Thyroid gland (tissue), 4 donors: ENCODE measurements around the gene ERMARD. TPM values are rescaled to one million over a fixed set of nuclear protein-coding genes. Genes with fewer than 3 reads are reported as not detected.

Experiments
- DNase-seq, 2 donors: peaks; one replicate each; pipeline ENCODE4 v3.0.0-alpha.2; 2019
- H3K27ac ChIP-seq, 3 donors: fragments of 200-600 bp; sonication (generic); 1 replicate in 2 of 3; 2 replicates in 1 of 3; pipeline ENCODE4 v1.5.1; 2016 to 2019; ENCODE audit warnings: mild to moderate bottlenecking in 1 of 3, moderate library complexity in 1 of 3
- H3K27me3 ChIP-seq: fragments of 200-600 bp; sonication (generic); one replicate; pipeline ENCODE4 v1.5.1; 2019
- H3K36me3 ChIP-seq, 2 donors: fragments of 200-600 bp; sonication (generic); one replicate each; pipeline ENCODE4 v1.5.1; 2016 to 2019
- H3K4me1 ChIP-seq, 2 donors: fragments of 200-600 bp; sonication (generic); one replicate each; pipeline ENCODE4 v1.5.1; 2017 to 2019
- H3K4me3 ChIP-seq, 3 donors: fragments of 200-600 bp; sonication (generic); replicated peaks in 1 of 3; 1 replicate in 2 of 3; 2 replicates in 1 of 3; pipeline ENCODE4 v1.5.1; 2016; ENCODE audit warnings: mild to moderate bottlenecking in 1 of 3
- H3K9me3 ChIP-seq: fragments of 200-600 bp; sonication (generic); one replicate; pipeline ENCODE4 v1.5.1; 2017
- POLR2A ChIP-seq, 2 donors: fragments of 450-650 bp; IDR thresholded peaks; one replicate each; pipeline ENCODE4 v1.6.1; 2017; ENCODE audit warnings: antibody characterized with exemption in 2 of 2, mild to moderate bottlenecking in 2 of 2, moderate library complexity in 1 of 2
- WGBS, 2 donors: methylation state at CpG; one replicate each; pipeline ENCODE4 v1.1.5; 2017; 5-methylcytosine and 5-hydroxymethylcytosine counted together
- intact Hi-C: fragments of 100-400 bp; cut with DNase I; formaldehyde crosslinking; loops from one replicate; pipeline ENCODE4 v1.15.1; 2023
- total RNA-seq, 4 donors: library from RNA; depleted of rRNA; stranded (reverse); fragments of >200 nt; gene quantifications; one replicate each; pipeline ENCODE4 v1.2.3, GENCODE V29; 2016
- TF ChIP-seq, protein P1 (sequence below), 6 experiments: fragments of 200-600 bp in 3 of 6; fragments of 450-650 bp in 3 of 6; sonication (generic) in 3 of 6; IDR thresholded peaks; one replicate each; pipeline ENCODE4 v1.5.1; 2016 to 2019; ENCODE audit warnings: antibody characterized with exemption in 6 of 6, mild to moderate bottlenecking in 2 of 6, inconsistent platforms in 1 of 6, moderate library complexity in 1 of 6

Gene ERMARD
- total RNA-seq, 4 donors from 2014 or later, result 29.4 to 49.8 (median 32.0) TPM

DNA sequence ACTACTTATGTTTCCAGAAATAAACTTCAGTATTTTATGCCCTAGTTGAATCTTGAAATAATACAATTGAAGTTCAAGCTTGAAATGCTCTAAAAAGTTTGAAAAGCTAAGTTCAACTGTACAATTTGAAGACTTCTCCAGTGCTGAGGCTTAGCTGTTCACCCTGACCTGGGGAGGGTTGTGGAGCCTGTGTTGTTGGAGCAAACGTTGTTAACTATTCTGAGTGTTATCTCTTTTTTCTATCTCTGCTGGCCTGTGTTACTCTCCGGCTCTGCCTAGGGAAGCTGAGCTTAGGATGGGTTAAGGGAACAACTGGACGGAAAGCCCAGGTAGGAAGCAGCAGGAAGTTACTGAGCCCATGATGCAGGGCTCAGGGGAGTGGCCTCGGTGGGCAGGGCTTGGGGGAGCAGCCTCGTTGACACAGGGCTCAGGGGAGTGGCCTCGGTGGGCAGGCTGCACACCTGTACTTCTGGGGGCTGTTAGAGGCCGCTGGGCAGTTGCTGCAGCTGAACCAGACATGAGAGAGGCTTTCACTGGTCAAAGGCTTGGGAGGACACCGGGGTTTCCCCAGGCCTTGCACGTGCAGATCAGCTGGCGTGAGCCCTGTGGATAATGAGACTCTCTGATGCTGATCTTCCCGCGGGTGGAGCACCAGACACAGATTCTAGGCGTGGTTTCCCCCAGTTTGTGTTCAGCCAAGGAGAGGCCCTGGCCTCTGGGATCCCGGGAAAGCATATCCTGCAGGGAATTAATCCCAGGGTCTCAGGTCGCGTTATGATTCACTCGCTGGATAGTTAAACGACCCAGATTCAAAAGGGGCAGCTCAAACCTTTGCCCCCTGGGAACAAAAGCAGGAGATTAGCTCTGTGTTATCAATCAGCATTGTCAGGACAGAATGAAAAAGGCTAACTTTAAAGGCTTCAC lies 58.9 kb downstream of the ERMARD start:
- intact Hi-C loops, result no loop called here
- no peak for DNase-seq
- Histone ChIP-seq H3K4me3 (no peak overlapping the region), H3K9me3 (no peaks in the 10 kb centered on the region), H3K36me3 (no peaks in the 10 kb centered on the region), H3K4me1 (no peaks in the 10 kb centered on the region), H3K27ac (no peak overlapping the region), H3K27me3 (no peaks in the 10 kb centered on the region)
- 42 to 47% methylated on average over 16 to 18 of the region's 18 CpGs for WGBS, 2 donors
- TF ChIP-seq, protein P1, sequence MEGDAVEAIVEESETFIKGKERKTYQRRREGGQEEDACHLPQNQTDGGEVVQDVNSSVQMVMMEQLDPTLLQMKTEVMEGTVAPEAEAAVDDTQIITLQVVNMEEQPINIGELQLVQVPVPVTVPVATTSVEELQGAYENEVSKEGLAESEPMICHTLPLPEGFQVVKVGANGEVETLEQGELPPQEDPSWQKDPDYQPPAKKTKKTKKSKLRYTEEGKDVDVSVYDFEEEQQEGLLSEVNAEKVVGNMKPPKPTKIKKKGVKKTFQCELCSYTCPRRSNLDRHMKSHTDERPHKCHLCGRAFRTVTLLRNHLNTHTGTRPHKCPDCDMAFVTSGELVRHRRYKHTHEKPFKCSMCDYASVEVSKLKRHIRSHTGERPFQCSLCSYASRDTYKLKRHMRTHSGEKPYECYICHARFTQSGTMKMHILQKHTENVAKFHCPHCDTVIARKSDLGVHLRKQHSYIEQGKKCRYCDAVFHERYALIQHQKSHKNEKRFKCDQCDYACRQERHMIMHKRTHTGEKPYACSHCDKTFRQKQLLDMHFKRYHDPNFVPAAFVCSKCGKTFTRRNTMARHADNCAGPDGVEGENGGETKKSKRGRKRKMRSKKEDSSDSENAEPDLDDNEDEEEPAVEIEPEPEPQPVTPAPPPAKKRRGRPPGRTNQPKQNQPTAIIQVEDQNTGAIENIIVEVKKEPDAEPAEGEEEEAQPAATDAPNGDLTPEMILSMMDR (IDR thresholded peaks at IDR 0.05), result no peak
- no peak for TF ChIP-seq POLR2A (IDR thresholded peaks at IDR 0.05)

GRCh38 chr6:169811072-169811471 lies 59.6 kb downstream of the ERMARD start:
- H3K27me3 ChIP-seq, result no peaks in the 10 kb centered on the region
- H3K9me3 ChIP-seq, result no peaks in the 10 kb centered on the region
- no peak for DNase-seq
- WGBS, 2 donors, result 95 to 96% methylated on average over 8 of the region's 8 CpGs
- no peaks in the 10 kb centered on the region for H3K36me3 ChIP-seq
- intact Hi-C loops, result no loop called here
- no peak overlapping the region for H3K4me3 ChIP-seq
- TF ChIP-seq, protein P1 (IDR thresholded peaks at IDR 0.05), result no peak
- TF ChIP-seq POLR2A (IDR thresholded peaks at IDR 0.05), result no peak
- H3K4me1 ChIP-seq, result no peaks in the 10 kb centered on the region
- H3K27ac ChIP-seq, result no peak overlapping the region

DNA sequence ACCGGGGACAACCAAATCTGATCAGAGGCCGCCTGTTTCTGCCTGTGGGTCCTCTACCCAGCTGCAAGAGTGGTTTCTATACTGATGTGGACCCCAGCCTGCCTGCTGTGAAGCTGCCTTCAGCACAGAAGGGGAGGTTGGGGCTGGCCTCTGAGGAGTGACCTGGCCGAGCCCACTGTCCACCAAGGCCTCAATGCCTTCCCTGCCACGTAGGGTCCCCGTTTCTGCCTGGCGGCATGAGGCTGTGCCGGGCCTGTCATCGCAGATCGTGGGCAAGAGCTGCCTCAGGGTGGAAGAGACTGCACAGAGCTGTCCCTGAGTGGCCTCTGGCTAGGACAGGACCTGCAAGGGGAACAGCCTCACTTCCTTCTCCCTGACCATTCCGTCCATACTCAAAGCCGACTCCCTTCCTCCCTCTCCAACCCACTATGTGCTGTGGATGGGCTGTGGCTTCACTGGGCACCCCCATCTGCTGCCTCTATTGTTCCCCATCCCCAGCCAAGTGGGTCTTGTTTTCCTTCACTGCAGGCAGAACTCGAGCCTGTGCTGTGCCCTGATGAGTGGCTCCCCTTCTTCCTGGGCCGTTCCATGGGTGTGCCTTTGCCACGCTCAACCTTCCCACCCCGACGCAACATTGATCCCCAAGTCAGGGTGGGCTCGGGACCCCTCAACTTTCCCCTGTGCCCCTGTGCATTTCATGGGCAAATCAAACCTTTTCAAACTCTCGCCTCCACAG lies 60.3 kb downstream of the ERMARD start:
- no peaks in the 10 kb centered on the region for H3K36me3 ChIP-seq
- no peak for TF ChIP-seq POLR2A (IDR thresholded peaks at IDR 0.05)
- TF ChIP-seq, protein P1 (IDR thresholded peaks at IDR 0.05), result no peak
- H3K27ac ChIP-seq, result no peak overlapping the region
- H3K9me3 ChIP-seq, result no peaks in the 10 kb centered on the region
- DNase-seq, result no peak
- H3K4me3 ChIP-seq, result no peak overlapping the region
- intact Hi-C loops, result no loop called here
- no peaks in the 10 kb centered on the region for H3K4me1 ChIP-seq
- WGBS, 2 donors, result 86 to 91% methylated on average over 16 to 18 of the region's 18 CpGs
- H3K27me3 ChIP-seq, result no peaks in the 10 kb centered on the region

DNA sequence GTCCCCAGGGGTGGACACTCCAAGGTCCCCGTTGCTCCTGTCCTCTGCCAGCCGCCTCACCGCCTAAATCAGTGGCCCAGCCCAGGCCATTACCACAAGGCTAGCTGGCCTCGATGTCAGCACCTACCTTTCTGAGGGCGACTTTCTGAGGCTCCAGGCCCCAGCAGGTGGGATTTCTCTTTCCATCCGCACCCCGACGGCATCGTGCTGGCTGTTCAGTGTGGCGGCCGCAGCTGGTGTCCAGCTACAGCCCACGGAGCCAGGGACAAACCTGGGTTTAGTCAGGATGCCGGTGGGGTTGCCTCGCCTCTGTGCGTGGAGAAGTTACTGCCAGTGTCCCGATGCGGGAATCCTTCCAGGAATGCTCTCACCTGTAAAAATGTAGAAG lies 60.8 kb downstream of the ERMARD start:
- TF ChIP-seq POLR2A (IDR thresholded peaks at IDR 0.05), result no peak
- TF ChIP-seq, protein P1 (IDR thresholded peaks at IDR 0.05), result no peak
- Histone ChIP-seq H3K27ac (no peak overlapping the region), H3K4me1 (no peaks in the 10 kb centered on the region), H3K9me3 (no peaks in the 10 kb centered on the region), H3K4me3 (no peak overlapping the region), H3K36me3 (no peaks in the 10 kb centered on the region), H3K27me3 (no peaks in the 10 kb centered on the region)
- intact Hi-C loops, result no loop called here
- 90 to 93% methylated on average over 17 of the region's 17 CpGs for WGBS, 2 donors
- no peak for DNase-seq

- 81 to 90% methylated on average over 3 to 10 of the region's 11 CpGs for WGBS, 2 donors
- H3K4me1 ChIP-seq, result no peaks in the 10 kb centered on the region
These were observed 62.5 kb downstream of the ERMARD start for GRCh38 chr6:169813969-169814368.

More at GRCh38 chr6:169813969-169814368, 62.5 kb downstream of the ERMARD start:
- DNase-seq, result no peak
- no peaks in the 10 kb centered on the region for H3K36me3 ChIP-seq
- H3K4me3 ChIP-seq, result no peak overlapping the region
- intact Hi-C loops, result no loop called here
- TF ChIP-seq, protein P1 (IDR thresholded peaks at IDR 0.05), result no peak
- no peak for TF ChIP-seq POLR2A (IDR thresholded peaks at IDR 0.05)
- H3K27ac ChIP-seq, result no peak overlapping the region
- H3K27me3 ChIP-seq, result no peaks in the 10 kb centered on the region
- no peaks in the 10 kb centered on the region for H3K9me3 ChIP-seq
